GM18526 (cell line): ENCODE data around the gene ANKH.

Experiments
- POLR2A ChIP-seq: IDR thresholded peaks from 3 replicates; pipeline ENCODE4 v1.6.1; 2011; ENCODE audit not compliant: insufficient read length; ENCODE audit errors: extremely low read depth

ANKH gene

DNA sequence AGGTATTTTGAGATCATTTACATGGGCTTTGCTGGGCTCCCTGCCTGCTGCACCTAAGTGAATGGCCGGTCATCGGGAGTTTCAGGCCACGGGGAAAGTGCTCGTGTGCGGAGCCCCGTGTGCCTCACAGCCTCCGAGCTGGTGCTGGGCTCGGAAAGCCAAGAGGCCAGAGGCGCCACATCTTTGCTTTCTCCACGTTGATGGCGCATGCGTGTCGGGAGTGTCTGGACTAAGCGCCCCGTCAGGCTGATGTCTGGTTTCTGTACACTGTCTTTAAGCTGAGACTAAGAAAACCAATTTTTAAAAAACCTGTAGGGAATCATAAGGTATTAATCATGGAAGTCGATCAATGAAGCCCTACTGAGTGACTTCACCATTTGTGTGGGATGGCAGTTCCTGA is 137.9 kb downstream of the ANKH start:
- TF ChIP-seq POLR2A, result no peak

DNA sequence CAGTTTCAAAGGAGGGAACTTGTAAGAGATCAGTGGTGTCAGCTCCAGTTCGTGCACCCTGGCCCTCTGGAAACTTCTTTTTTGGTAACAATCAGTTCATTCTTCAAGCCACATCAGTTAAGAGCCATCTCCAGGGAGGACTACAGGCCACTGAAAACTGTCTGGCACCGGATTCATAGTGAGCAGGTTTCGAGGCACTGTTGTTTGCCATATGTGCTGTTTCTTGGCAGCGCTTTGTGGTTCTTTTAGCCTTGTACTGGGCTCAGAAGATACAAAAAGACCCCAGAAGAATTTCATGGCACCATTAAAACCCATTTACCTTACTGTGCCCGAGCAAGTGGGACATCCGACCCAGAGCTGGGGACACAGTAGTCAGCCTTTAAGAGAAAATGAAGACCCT is 138.6 kb downstream of the ANKH start:
- TF ChIP-seq POLR2A, result no peak

DNA sequence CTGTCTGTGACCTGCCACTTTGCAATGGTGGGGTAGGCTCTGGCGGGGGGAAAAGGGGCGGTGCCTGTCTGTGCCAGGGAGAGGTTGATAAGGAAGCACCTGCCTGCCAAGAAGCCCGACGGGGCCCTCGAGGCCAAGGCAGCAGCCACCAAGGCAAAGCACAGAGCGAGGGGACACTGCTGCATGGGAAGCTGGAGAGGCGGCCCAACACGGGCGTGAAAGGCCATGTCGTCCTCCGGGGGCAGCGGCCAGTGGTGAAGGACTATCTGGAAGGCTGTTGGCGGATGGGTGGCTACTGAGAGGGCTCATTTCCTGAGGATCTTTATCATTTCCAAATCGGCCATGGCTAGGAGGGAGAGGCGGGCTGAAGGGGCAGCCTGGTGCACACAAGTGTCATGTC is 140.7 kb downstream of the ANKH start:
- no peak for TF ChIP-seq POLR2A

DNA sequence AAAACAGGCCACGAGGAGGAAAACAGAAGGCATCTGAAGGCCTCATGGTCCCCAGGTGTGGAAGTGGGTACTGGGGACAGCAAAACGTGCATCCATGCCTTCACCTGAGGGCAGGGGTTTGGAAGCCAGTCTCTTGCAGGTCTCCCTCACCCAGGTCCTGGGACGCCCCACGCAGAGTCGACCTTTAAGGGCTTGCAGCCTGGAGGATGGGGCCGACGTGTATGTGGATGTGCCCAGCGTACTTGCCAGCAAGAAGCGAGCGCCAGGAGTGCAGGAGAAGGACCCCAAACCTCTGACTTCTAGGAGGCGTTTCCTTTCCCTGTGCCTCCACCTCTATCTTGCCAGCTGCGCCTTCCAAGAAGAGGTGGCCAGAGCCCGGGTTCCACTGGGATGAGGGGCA is 141.1 kb downstream of the ANKH start:
- no peak for TF ChIP-seq POLR2A

DNA sequence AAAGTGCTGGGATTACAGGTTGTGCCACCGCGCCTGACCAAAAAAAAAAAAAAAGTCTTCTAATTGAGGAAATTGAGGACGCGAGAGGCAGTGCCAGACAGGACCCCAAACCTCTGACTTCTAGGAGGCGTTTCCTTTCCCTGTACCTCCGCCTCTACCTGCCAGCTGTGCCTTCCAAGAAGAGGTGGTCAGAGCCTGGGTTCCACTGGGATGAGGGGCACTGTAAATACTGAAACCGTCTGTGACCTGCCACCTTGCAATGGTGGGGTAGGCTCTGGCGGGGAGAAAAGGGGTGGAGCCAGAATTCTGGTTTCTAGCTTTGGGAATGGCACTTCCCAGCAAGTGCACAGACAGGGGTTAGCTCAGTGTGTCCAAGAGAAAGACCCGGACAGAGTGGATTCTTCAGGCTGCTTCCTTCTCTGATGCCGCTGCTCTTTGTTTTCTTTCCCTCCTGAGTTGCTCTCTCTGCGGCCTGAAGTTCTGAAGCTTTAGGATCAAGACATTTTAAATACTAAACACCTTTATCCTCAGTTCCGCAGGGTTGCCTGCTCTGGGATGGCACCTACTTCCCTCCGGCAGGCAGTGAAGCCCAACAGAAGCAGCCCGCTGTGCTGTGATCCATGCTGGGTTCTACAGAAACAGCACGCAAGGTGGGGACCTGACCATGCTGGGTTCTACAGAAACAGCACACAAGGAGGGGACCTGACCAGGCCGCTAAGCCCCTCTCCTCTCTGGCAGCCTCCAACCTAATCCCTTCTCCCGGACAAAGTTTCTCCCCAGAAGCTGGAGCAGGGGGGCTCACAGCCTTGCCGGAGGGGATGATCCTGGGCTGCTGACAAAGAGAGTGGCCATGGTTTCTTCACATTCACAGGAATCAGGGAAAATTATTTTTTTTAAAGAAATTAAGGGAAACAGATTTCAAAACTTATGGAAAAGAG is 141.9 kb downstream of the ANKH start:
- no peak for TF ChIP-seq POLR2A

DNA sequence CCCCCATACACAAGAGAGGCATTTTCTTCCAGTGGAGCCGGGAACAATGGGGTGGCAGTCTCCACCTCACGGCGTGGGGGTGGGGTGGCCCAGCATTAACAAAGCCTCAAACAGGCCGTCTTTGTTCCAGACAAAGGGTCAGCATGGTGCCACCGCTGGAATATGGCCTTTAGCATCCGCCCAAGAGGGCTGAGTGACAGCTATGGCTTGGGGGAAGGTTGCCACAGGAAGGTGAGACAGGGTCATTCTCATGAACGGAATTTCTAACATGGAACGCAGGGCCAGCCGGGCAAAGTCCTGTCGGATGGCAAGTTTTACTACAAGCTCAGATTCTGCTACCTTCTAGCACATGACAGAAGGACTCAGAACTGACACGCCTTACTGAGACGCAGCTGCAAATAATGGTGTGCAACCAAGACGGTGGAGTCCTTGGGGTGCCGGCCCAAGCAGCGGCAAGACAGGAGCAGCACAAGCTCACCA is 143.1 kb downstream of the ANKH start:
- TF ChIP-seq POLR2A, result no peak

DNA sequence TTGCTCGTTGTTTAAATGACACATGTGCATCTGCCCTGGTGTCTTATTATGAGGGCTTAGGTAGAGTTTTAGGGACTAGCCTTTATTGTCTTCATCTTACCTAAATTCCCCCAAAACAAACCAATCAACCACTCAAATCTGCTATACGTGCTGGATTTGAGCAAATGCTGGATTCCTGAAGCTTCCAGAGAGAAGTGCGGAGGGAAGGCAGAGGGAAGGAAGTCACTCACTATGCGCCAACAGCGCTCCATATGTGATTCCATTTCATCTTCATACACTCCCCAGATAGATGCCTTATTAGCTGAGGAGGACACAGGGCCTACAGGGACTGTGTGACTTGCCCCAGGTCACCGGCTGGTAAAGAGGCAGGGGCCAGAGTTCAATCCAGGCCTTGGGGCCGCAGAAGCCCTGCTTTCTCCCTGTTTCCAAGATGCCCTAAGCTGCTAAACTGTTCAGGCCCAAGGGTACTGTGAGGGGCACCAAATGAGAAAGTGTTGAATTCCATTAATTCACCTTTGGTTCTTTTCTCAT is 143.6 kb downstream of the ANKH start:
- no peak for TF ChIP-seq POLR2A

DNA sequence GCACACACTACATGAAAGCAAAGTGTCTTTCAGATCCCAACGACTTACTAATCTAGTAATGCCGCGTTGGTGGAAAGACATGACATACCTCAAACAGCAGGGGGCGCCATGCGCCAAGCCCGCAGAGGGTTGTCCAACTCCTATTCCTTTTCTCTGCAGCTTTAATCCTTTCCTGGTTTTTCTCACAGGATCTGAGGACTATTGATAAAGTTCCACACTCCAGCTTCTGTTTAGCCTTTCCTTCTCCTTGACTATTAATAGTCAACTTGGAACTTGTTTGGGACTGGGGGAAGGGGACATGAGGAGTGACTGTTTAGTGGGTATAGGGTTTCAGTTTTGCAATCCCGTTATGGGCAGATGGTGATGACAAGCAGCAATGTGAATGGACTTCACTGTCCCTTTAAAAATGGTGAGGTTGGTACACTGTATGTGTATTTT is 144.1 kb downstream of the ANKH start:
- no peak for TF ChIP-seq POLR2A

DNA sequence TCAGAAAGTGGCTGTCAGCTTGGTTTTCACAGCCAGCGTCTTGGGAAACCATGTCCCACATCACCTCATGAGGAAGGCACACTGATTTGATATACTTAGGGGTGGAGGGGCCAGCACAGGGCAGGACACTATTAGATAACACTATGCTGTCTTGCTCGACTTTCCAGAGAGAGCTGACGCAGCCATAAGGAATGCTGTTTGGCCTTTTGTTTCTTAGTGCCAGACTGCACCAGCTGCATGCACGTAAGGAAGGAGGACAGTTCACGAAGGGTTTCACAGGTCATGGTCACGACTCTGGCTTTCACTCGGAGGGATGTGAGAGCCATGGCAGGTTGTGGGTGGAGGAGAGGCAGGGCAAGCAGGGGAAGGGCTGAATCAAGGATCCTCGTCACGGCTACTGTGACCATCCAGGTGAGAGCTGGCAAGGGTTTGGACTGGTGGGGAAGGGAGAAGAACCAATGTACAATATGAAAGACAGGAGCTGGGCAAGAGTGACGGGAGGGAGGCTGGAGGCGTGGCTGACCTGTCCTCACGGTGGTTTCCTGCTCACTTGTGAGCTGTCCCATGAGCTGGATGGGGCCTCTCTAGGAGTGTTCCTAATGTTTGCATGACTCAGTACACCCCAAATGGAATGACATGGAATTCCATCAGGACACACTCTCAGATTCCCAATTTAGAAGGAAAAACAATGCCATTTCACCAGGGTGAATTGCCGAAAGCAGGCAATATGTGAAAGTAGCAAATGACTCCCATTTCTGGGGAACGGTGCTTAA is 145.3 kb downstream of the ANKH start:
- no peak for TF ChIP-seq POLR2A

DNA sequence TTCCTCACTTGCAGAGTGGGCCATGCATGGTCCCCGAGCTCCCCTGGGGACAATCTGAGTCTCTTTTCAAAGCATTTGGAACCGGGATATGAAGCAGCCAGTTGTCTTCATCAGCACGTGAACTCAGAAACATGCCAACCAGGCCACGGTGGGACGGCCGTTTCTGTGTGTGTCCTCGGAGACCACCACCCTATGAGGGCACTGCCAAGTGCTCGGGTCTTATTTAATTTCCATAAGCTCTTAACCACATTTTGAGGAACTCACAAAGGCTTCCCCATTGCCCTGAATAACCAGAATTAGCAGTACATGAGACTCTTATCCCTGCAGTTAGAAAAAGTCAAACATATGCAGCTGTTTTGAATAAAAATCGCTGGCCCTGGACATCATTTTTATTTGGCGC is 146.9 kb downstream of the ANKH start:
- no peak for TF ChIP-seq POLR2A

DNA sequence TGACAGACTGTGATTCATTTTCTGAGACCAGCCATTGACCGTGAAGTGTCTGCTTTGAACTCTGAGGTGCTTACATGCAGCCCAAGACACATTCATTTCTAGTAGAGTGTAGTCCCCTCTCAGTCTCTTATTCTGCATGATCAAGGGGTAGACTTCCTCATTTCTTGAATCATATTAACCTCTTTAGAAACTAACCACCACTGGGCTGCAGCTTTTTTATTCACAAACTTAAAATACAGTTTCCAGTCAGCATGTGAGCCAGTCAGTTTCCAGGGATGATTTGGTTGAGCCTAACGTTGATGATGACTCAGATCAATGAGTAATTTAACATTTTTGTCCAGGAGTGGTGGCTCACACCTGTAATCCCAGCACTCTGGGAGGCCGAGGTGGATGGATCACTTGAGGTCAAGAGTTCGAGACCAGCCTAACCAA is 147.9 kb downstream of the ANKH start:
- TF ChIP-seq POLR2A, result no peak

DNA sequence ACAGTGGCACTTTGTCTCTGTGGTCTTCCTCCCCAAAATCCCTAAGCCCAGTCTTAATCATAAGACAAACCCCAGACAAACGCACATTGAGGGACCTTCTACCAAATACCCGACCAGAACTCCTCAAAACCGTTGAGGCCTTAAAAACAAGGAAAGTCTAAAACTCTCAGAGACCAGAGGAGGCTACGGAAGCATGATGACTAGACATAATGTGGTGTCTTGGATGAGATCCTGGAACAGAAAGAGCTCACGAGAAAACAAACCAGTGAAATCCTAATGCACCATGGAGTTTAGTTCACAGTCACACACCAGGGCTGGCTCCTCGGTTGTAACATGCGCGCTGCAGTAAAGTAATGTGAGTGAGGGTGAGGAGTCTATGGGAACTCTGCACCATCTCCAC is 148.7 kb downstream of the ANKH start:
- TF ChIP-seq POLR2A, result no peak

DNA sequence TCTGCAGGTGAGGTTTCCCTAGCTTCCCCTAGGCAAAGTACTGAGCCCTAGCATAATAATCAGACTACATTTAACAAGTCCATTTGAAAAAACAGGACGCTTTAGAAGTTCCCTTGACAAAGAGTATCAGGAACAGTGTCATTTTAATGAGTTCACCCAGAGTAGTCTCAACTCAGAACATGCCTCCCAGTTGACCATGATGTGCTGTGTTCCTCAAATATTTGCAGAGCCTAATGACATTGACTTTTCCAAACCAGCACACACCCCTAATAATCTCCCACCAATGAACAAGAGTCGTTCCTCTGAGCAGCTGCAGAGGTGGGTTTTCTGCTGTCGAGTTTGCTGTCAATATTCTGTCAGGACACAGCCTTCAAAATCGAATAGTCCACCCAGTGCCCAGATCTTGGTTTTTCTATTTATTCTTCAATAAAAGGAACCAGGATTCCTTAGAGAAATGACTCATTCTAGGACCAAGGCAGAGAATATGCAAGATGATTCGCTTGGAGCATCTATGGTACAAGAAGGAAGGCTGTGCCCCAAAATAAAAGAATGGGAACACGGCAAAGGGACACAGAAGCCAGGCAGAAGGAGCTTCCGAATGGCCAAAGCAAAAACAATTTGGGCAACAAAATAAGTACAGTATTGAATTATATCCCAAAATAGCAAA is 149.5 kb downstream of the ANKH start:
- TF ChIP-seq POLR2A, result no peak

DNA sequence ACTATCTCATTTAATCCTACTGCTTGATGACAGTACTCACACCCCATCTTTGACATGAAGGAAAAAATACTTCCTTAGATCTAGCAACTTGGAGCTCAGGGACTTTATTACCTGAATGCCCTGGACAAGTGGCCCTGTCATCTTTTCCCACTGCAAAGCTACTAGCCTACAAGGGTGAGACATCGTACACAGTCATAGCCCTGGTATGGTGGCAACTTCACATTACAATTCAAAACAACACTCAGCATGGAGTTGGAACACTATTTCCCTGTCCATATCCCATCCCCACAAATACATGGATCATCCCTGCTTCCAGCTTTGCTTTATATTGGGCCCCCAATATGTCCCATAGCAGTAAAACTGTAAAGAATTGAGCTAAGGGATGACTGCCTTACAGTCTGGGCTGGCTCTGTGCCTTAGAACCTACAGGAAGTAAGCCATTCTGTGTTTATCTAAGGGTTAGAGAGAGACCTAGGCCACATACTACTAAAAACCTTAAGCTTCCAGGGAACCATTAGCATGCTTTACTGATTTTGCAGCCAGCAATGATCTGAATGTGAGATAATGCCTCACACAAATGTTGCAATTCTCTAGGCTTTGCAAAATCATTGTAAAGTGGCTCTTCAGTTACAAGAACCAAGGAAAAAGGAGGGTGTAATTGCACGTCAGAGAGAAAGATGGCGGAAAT is 151.2 kb downstream of the ANKH start:
- no peak for TF ChIP-seq POLR2A

DNA sequence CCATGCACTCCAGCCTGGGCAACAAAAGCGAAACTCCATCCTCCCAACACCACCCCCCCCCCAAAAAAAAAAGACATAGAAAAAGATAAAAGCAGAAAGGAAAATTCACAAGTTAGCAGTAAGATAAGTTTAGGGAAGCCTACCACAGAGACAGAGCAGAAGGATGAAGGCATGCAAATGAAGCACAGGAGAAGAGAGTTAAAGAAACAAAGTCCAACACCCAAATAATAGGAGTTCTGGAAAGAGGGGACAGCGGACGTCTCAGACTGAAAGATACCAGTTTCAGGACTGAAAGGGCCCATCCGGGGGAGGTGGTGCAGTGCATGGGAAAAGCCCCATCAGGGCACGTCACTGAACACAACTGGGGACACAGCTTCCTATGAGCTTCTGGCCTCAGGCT is 152.8 kb downstream of the ANKH start:
- TF ChIP-seq POLR2A, result no peak
